Calu3 (cell line): ENCODE data around the gene SLC25A20. TPM values are rescaled to one million over a fixed set of nuclear protein-coding genes. Genes with fewer than 3 reads are reported as not detected.
A peak's percentile ranks its signal among the peaks of the same experiment; 100 is the strongest.

ENCODE experiments used
- BruUV-seq: library from RNA; stranded (reverse); fragments of 400-500 nt; replicated peaks from 2 replicates; lab custom pipeline; 2021; lab: Mats Ljungman, UMichigan
- CTCF ChIA-PET: fragments of 300-600 bp; sonication (Branson Sonifier 250); formaldehyde crosslinking; loops from one replicate; lab custom pipeline; 2022; ENCODE audit warnings: antibody characterized with exemption; lab: Charles Lee
- DNase-seq: peaks from one replicate; pipeline ENCODE4 v3.0.0; 2022
- H3K27ac Mint-ChIP-seq: one replicate; pipeline ENCODE4 v1.8.0; 2022; ENCODE audit warnings: mixed read lengths; ENCODE audit not compliant: unreplicated experiment
- H3K27me3 Mint-ChIP-seq: one replicate; pipeline ENCODE4 v1.8.0; 2022; ENCODE audit warnings: mixed read lengths; ENCODE audit not compliant: unreplicated experiment
- H3K36me3 Mint-ChIP-seq: one replicate; pipeline ENCODE4 v1.8.0; 2022; ENCODE audit warnings: mild to moderate bottlenecking, moderate library complexity, mixed read lengths; ENCODE audit not compliant: insufficient read depth, unreplicated experiment
- H3K4me1 Mint-ChIP-seq: one replicate; pipeline ENCODE4 v1.8.0; 2022; ENCODE audit warnings: mild to moderate bottlenecking, low read depth, mixed read lengths; ENCODE audit not compliant: unreplicated experiment
- H3K4me3 Mint-ChIP-seq: one replicate; pipeline ENCODE4 v1.8.0; 2022; ENCODE audit warnings: mild to moderate bottlenecking, low read depth, moderate library complexity, mixed read lengths; ENCODE audit not compliant: unreplicated experiment
- H3K9me3 Mint-ChIP-seq: one replicate; pipeline ENCODE4 v1.8.0; 2022; ENCODE audit warnings: low read depth, mixed read lengths; ENCODE audit not compliant: unreplicated experiment
- intact Hi-C: fragments of 100-400 bp; cut with micrococcal nuclease; formaldehyde crosslinking; loops from one replicate; pipeline ENCODE4 v1.10.0; 2022; ENCODE audit not compliant: unreplicated experiment
- total RNA-seq: library from RNA; stranded (reverse); gene quantifications from 2 replicates; pipeline ENCODE4 v1.2.3, GENCODE V29; 2022
- TF ChIP-seq, protein P1 (sequence below): fragments of 200-600 bp; IDR thresholded peaks from one replicate; pipeline ENCODE4 v1.8.0; 2022; ENCODE audit warnings: antibody characterized with exemption; ENCODE audit not compliant: unreplicated experiment

Gene SLC25A20
- total RNA-seq, 1 experiment from 2014 or later: 11.4 TPM

DNA sequence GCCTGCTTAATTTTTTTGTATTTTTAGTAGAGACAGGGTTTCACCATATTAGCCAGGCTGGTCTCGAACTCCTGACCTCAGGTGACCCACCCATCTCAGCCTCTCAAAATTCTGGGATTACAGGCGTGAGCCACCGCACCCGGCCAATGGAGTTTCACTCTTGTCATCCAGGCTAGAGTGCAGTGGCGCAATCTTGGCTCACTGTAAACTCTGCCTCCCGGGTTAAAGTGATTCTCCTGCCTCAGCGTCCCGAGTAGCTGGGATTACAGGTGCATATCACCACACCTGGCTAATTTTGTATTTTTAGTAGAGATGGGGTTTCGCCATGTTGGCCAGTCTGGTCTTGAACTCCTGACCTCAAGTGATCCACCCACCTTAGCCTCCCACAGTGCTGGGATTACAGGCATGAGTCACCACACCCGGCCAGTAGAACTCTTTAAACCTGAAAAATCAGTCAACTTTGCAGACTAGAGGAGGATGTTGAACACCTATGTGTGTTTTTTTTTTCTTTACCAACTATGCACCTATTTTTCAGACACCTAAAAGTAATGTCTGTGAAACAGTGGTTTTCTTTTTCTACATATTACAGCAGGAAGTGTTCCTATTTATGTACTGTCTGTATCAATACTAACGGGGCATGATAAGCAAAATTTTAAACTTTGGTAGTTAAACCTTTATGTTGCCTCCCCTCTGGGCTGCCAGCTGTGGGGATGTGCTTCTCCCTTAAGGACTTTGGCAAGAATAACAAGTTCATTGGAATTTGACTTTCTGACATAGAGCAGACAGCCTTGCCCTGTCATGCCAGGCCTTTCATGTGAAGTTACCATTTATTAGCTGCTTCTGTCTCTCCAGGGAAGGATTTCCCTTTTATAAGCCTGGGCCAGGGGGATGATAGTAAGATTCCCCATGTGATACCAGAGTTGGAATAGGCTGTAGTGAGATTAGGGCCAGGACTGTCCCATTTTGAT lies 28.0 kb upstream of the SLC25A20 start:
- no TSS peak for BruUV-seq

GRCh38 chr3:48919215-48920138 lies 20.8 kb upstream of the SLC25A20 start:
- TF ChIP-seq, protein P1, sequence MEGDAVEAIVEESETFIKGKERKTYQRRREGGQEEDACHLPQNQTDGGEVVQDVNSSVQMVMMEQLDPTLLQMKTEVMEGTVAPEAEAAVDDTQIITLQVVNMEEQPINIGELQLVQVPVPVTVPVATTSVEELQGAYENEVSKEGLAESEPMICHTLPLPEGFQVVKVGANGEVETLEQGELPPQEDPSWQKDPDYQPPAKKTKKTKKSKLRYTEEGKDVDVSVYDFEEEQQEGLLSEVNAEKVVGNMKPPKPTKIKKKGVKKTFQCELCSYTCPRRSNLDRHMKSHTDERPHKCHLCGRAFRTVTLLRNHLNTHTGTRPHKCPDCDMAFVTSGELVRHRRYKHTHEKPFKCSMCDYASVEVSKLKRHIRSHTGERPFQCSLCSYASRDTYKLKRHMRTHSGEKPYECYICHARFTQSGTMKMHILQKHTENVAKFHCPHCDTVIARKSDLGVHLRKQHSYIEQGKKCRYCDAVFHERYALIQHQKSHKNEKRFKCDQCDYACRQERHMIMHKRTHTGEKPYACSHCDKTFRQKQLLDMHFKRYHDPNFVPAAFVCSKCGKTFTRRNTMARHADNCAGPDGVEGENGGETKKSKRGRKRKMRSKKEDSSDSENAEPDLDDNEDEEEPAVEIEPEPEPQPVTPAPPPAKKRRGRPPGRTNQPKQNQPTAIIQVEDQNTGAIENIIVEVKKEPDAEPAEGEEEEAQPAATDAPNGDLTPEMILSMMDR: no peak
- intact Hi-C loops: no loop called here
- TSS peak; percentile 68 for BruUV-seq
- DNase-seq: peak; percentile 45
- CTCF ChIA-PET: interaction anchor here (0.5 to 1.3 kb wide), 2 partner anchors 9 to 22 kb away, joined by 3 to 5 read pairs; no protein-coding TSS in a partner anchor
- Mint-ChIP-seq H3K9me3 (no peaks in the 10 kb centered on the region), H3K4me1 (no peaks in the 10 kb centered on the region), H3K36me3 (peaks cover 39% of the 10 kb centered on the region), H3K4me3 (peak overlapping the region; percentile 92), H3K27ac (peak overlapping the region; percentile 94), H3K27me3 (no peaks in the 10 kb centered on the region)

More for the DNA sequence above, 28.0 kb upstream of the SLC25A20 start:
- H3K27me3 Mint-ChIP-seq: no peaks in the 10 kb centered on the region
- DNase-seq: peak; percentile 7
- intact Hi-C loops: no loop called here
- peaks cover 60% of the 10 kb centered on the region for H3K36me3 Mint-ChIP-seq
- H3K9me3 Mint-ChIP-seq: no peaks in the 10 kb centered on the region
- CTCF ChIA-PET: no interaction called here
- H3K4me1 Mint-ChIP-seq: peaks cover 38% of the 10 kb centered on the region
- peak overlapping the region; percentile 17 for H3K4me3 Mint-ChIP-seq
- TF ChIP-seq, protein P1: no peak
- H3K27ac Mint-ChIP-seq: no peak overlapping the region

GRCh38 chr3:48918388-48919214 lies 19.9 kb upstream of the SLC25A20 start, which contains the start of gene ARIH2:
Gene ARIH2 (plus strand): TSS chr3:48918842. CDS start chr3:48927559, 8,717 bp downstream.
- TF ChIP-seq, protein P1: no peak
- CTCF ChIA-PET: interaction anchor here (0.5 to 1.3 kb wide), 2 partner anchors 10 to 21 kb away, joined by 3 to 5 read pairs; no protein-coding TSS in a partner anchor
- Mint-ChIP-seq H3K36me3 (peaks cover 39% of the 10 kb centered on the region), H3K9me3 (no peaks in the 10 kb centered on the region), H3K27me3 (no peaks in the 10 kb centered on the region), H3K4me1 (no peaks in the 10 kb centered on the region), H3K4me3 (peak within 1 kb of the TSS; percentile 92), H3K27ac (peak within 1 kb of the TSS; percentile 94)
- intact Hi-C loops: no loop called here
- DNase-seq: peak; percentile 91
- BruUV-seq: TSS peak; percentile 97
